ENCODE measurements around the gene STK39. TPM values are rescaled to one million over a fixed set of nuclear protein-coding genes. Genes with fewer than 3 reads are reported as not detected.
A peak's percentile ranks its signal among the peaks of the same experiment; 100 is the strongest.

Gene STK39
- total RNA-seq, 4 donors from 2014 or later = 17.4 to 27.6 (median 20.6) TPM

GRCh38 chr2:168252976-168253375 lies 5.6 kb upstream of the STK39 start:
- intact Hi-C loops (cut with DNase I) = no loop called here
- no peak for DNase-seq
- TF ChIP-seq CTCF (IDR thresholded peaks at IDR 0.05) = no peak
- no peak for TF ChIP-seq POLR2A (IDR thresholded peaks at IDR 0.05)

GRCh38 chr2:168246483-168247340 lies 683 bp downstream of the STK39 start:
- Histone ChIP-seq H3K36me3 (no peaks in the 10 kb centered on the region), H3K4me3 (peak overlapping the region; percentile 68 to 80 (median 71)), H3K27me3 (peaks cover 0 to 4% (median 0%) of the 10 kb centered on the region in 4 donors), H3K9me3 (no peaks in the 10 kb centered on the region), H3K4me1 (peaks cover 24 to 62% (median 25%) of the 10 kb centered on the region in 3 donors), H3K27ac (peak overlapping the region; percentile 76 to 89 (median 84))
- peak; percentile 15 for DNase-seq
- intact Hi-C loops (cut with DNase I) = loop anchor here (10.0 kb wide), 1 partner anchor 102 kb away; no protein-coding TSS in a partner anchor
- TF ChIP-seq CTCF (IDR thresholded peaks at IDR 0.05) (peak in 4 of 6 experiments; percentile 8 to 47 (median 35)), POLR2A (IDR thresholded peaks at IDR 0.05) (no peak)
- 0 to 1% methylated on average over 2 to 27 of the region's 95 CpGs for WGBS, 2 donors

More at GRCh38 chr2:168252976-168253375, 5.6 kb upstream of the STK39 start:
- H3K4me3 ChIP-seq = no peak overlapping the region
- H3K27me3 ChIP-seq = peaks cover 0 to 4% (median 0%) of the 10 kb centered on the region in 4 donors
- no peaks in the 10 kb centered on the region for H3K9me3 ChIP-seq
- no peaks in the 10 kb centered on the region for H3K36me3 ChIP-seq
- H3K27ac ChIP-seq = no peak overlapping the region
- H3K4me1 ChIP-seq = peaks cover 2 to 10% (median 3%) of the 10 kb centered on the region in 3 donors

GRCh38 chr2:168246072-168246482 lies 1.3 kb downstream of the STK39 start:
- Histone ChIP-seq H3K36me3 (no peaks in the 10 kb centered on the region), H3K4me1 (peaks cover 25 to 68% (median 29%) of the 10 kb centered on the region in 3 donors), H3K27me3 (peaks cover 0 to 4% (median 0%) of the 10 kb centered on the region in 4 donors), H3K4me3 (peak overlapping the region; percentile 68 to 80 (median 71)), H3K9me3 (no peaks in the 10 kb centered on the region), H3K27ac (peak overlapping the region; percentile 76 to 89 (median 84))
- TF ChIP-seq CTCF (IDR thresholded peaks at IDR 0.05) = no peak
- TF ChIP-seq POLR2A (IDR thresholded peaks at IDR 0.05) = no peak
- intact Hi-C loops (cut with DNase I) = loop anchor here (10.0 kb wide), 1 partner anchor 101 kb away; no protein-coding TSS in a partner anchor
- WGBS, 2 donors = 23 to 25% methylated on average over 10 to 11 of the region's 11 CpGs
- no peak for DNase-seq

- no peak for DNase-seq
- intact Hi-C loops (cut with DNase I) = loop anchor here (10.0 kb wide), 1 partner anchor 100 kb away; no protein-coding TSS in a partner anchor
- no peak for TF ChIP-seq POLR2A (IDR thresholded peaks at IDR 0.05)
- TF ChIP-seq CTCF (IDR thresholded peaks at IDR 0.05) = no peak
- Histone ChIP-seq H3K36me3 (no peaks in the 10 kb centered on the region), H3K9me3 (no peaks in the 10 kb centered on the region), H3K4me3 (peak overlapping the region in 3 of 4 donors; percentile 70 to 80 (median 72)), H3K27me3 (peaks cover 0 to 4% (median 0%) of the 10 kb centered on the region in 4 donors), H3K4me1 (peaks cover 25 to 76% (median 33%) of the 10 kb centered on the region in 3 donors), H3K27ac (peak overlapping the region in 3 of 4 donors; percentile 50 to 65 (median 52))
- WGBS, 2 donors = 70 to 81% methylated on average over 7 of the region's 7 CpGs
Measured at GRCh38 chr2:168245074-168245825, 2.1 kb downstream of the STK39 start.
